KMS-11 (cell line): Measurements from ENCODE around the gene TBC1D22B.
"Not testable (repeated sequence)": the region's sequence is repeated elsewhere in the genome, so short reads cannot be mapped to it uniquely, and the experiment has no call there.

Experiments used
- H2AFZ ChIP-seq: fragments of 200-600 bp; sonication (generic); 2 replicates; pipeline ENCODE4 v1.6.1; 2016; ENCODE audit warnings: antibody characterized with exemption, mixed run types, low read depth
- H3K27ac ChIP-seq: fragments of 200-600 bp; sonication (generic); 2 replicates; pipeline ENCODE4 v1.6.1; 2016; ENCODE audit warnings: mild to moderate bottlenecking, mixed run types
- H3K27me3 ChIP-seq: fragments of 200-600 bp; sonication (generic); 2 replicates; pipeline ENCODE4 v1.6.1; 2017; ENCODE audit warnings: mild to moderate bottlenecking, low read depth, mixed run types, moderate library complexity; ENCODE audit not compliant: insufficient read depth
- H3K36me3 ChIP-seq: fragments of 200-600 bp; sonication (generic); 2 replicates; pipeline ENCODE4 v1.6.1; 2017; ENCODE audit warnings: mild to moderate bottlenecking, mixed run types; ENCODE audit not compliant: insufficient read depth
- H3K4me1 ChIP-seq: fragments of 200-600 bp; sonication (generic); 2 replicates; pipeline ENCODE4 v1.6.1; 2016; ENCODE audit warnings: mild to moderate bottlenecking, low read depth, mixed run types; ENCODE audit not compliant: poor library complexity, severe bottlenecking
- H3K4me2 ChIP-seq: fragments of 200-600 bp; sonication (generic); 2 replicates; pipeline ENCODE4 v1.7.0; 2016; ENCODE audit warnings: mild to moderate bottlenecking, mixed run types
- H3K4me3 ChIP-seq: fragments of 200-600 bp; sonication (generic); IDR thresholded peaks from 2 replicates; pipeline ENCODE4 v1.6.1; 2017; ENCODE audit warnings: low read depth, low read length, mixed read lengths; ENCODE audit not compliant: insufficient read depth
- H3K79me2 ChIP-seq: fragments of 200-600 bp; sonication (generic); 2 replicates; pipeline ENCODE4 v1.6.1; 2016; ENCODE audit warnings: low read depth, mixed run types; ENCODE audit not compliant: insufficient read depth
- H3K9ac ChIP-seq: fragments of 200-600 bp; sonication (generic); 2 replicates; pipeline ENCODE4 v1.6.1; 2016; ENCODE audit warnings: mild to moderate bottlenecking, mixed run types
- H4K20me1 ChIP-seq: fragments of 200-600 bp; sonication (generic); 2 replicates; pipeline ENCODE4 v1.6.1; 2016; ENCODE audit warnings: mild to moderate bottlenecking, mixed run types; ENCODE audit not compliant: insufficient read depth
- TF ChIP-seq, protein P1 (sequence below): fragments of 200-600 bp; sonication (generic); conservative IDR thresholded peaks from 2 replicates; pipeline ENCODE4 v1.6.1; 2017; ENCODE audit warnings: low read depth, mild to moderate bottlenecking, antibody characterized with exemption, low read length, moderate library complexity, mixed read lengths

The TBC1D22B gene

DNA sequence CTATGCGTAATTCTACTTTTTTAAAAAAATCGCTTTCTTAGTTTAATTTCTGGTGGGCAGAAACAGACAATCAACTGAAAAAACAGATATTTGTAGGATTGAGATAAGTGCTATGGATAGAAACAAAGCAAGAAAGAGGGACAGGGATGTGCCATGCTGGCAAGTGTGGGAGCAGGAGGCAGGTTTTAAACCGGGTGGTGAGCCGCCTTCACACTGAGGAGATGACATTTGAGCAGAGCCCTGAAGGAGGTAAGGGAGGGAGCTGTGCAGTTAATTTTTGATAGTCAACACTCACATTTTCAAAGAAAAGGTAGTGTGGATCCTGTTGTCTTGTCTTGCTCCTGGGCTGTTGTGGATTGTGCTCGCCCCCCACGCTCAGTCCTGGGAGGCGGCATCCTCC is 47.2 kb downstream of the TBC1D22B start:
- no peak overlapping the region for H3K4me3 ChIP-seq
- peaks cover 51% of the 10 kb centered on the region for H3K4me1 ChIP-seq
- no peak overlapping the region for H2AFZ ChIP-seq
- H3K9ac ChIP-seq: no peak overlapping the region
- TF ChIP-seq, protein P1, sequence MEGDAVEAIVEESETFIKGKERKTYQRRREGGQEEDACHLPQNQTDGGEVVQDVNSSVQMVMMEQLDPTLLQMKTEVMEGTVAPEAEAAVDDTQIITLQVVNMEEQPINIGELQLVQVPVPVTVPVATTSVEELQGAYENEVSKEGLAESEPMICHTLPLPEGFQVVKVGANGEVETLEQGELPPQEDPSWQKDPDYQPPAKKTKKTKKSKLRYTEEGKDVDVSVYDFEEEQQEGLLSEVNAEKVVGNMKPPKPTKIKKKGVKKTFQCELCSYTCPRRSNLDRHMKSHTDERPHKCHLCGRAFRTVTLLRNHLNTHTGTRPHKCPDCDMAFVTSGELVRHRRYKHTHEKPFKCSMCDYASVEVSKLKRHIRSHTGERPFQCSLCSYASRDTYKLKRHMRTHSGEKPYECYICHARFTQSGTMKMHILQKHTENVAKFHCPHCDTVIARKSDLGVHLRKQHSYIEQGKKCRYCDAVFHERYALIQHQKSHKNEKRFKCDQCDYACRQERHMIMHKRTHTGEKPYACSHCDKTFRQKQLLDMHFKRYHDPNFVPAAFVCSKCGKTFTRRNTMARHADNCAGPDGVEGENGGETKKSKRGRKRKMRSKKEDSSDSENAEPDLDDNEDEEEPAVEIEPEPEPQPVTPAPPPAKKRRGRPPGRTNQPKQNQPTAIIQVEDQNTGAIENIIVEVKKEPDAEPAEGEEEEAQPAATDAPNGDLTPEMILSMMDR: no peak
- no peaks in the 10 kb centered on the region for H4K20me1 ChIP-seq
- H3K79me2 ChIP-seq: no peaks in the 10 kb centered on the region
- H3K36me3 ChIP-seq: no peaks in the 10 kb centered on the region
- no peaks in the 10 kb centered on the region for H3K27me3 ChIP-seq
- no peak overlapping the region for H3K27ac ChIP-seq
- H3K4me2 ChIP-seq: no peak overlapping the region

DNA sequence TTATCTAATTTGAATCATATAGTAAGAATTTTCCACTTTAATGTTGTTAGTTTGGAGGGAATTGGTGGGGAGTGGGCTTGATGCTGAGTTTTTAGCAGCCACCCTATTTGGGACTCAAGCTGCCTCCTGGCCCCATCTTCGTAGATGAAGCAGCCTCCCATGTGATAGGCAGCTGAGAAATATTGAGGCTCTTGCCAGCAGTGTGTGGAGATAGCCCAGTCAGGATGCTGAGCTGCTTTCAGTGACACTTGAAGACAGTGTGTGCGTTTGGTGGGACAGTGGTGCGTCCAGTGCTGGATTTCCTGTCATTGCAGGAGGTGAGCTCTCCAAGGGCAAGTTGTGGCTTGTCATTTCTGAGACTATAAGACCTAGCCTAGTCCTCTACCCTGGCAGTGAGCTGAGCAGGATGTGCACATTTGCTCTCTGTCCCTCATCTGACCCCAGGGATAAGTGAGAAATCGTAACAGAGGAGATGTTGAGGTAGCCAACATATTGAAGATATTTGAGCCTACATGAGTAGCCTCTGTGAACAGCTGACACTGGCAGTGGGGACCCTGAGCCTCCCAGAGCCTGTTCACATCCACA is 48.4 kb downstream of the TBC1D22B start:
- peaks cover 51% of the 10 kb centered on the region for H3K4me1 ChIP-seq
- H2AFZ ChIP-seq: no peak overlapping the region
- H4K20me1 ChIP-seq: no peaks in the 10 kb centered on the region
- no peaks in the 10 kb centered on the region for H3K27me3 ChIP-seq
- peak overlapping the region; percentile 52 for H3K4me2 ChIP-seq
- H3K4me3 ChIP-seq: no peak overlapping the region
- H3K36me3 ChIP-seq: no peaks in the 10 kb centered on the region
- no peaks in the 10 kb centered on the region for H3K79me2 ChIP-seq
- TF ChIP-seq, protein P1: no peak
- H3K27ac ChIP-seq: 0 out of 2 replicates have a peak overlapping the region, but pooled peaks have one; percentile 28
- no peak overlapping the region for H3K9ac ChIP-seq

DNA sequence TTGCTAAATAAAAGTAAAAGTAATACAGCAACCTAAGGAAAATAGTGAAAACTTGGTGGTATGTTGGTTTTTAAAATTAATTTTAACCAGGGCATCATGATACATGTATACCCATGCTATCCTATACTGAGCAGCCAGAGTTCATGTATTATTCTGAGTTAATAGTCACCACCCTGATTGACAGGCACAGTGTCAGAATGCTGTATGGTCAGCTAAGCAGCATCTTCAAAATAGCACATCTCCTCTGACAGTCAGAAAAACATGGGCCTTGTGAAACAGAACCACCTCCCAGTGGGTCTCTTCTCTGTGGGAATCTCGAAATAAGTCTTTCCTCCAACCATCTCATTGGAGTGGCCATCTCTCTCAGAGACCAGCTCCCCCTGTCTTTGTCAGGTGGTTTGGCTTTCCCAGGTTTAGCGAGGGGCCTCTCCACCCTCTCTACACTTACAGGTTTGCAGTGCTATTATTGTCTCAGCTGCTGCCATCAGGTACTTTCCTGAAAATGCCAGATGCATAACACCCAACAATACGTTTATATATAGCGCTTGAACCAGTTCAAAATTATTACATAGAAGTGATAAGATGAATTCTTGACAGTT is 49.2 kb downstream of the TBC1D22B start:
- Histone ChIP-seq H3K4me3 (no peak overlapping the region), H3K79me2 (no peaks in the 10 kb centered on the region), H3K27me3 (no peaks in the 10 kb centered on the region), H2AFZ (no peak overlapping the region), H3K4me1 (peaks cover 55% of the 10 kb centered on the region), H3K27ac (peak overlapping the region; percentile 28; the same call in 1 of the 2 replicates), H3K4me2 (peak overlapping the region; percentile 52), H3K9ac (no peak overlapping the region), H4K20me1 (no peaks in the 10 kb centered on the region), H3K36me3 (no peaks in the 10 kb centered on the region)
- TF ChIP-seq, protein P1: peak; percentile 25; the same call in 1 of the 2 replicates

DNA sequence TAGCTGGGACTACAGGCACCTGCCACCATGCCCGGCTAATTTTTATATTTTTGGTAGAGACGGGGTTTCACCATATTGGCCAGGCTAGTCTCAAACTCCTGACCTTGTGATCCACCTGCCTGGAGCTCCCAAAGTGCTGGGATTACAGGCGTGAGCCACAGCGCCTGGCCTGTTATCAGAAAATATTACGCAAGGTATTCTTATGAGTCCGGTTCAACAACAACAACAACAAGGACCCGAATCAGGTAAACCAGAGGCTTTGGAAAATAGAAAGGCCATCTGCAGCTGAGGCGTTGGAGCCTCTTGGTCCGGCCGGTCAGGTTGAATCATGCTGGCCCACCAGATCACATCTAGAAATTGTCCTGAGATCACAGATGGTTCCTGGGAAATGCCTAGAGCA is 49.9 kb downstream of the TBC1D22B start:
- H3K4me3 ChIP-seq, H3K36me3 ChIP-seq, H3K27ac ChIP-seq, H3K9ac ChIP-seq, H3K27me3 ChIP-seq, H4K20me1 ChIP-seq, H3K79me2 ChIP-seq, H2AFZ ChIP-seq: not testable (repeated sequence)
- Histone ChIP-seq H3K4me2 (peak overlapping the region; percentile 52; the same call in 1 of the 2 replicates), H3K4me1 (peaks cover 55% of the 10 kb centered on the region)

DNA sequence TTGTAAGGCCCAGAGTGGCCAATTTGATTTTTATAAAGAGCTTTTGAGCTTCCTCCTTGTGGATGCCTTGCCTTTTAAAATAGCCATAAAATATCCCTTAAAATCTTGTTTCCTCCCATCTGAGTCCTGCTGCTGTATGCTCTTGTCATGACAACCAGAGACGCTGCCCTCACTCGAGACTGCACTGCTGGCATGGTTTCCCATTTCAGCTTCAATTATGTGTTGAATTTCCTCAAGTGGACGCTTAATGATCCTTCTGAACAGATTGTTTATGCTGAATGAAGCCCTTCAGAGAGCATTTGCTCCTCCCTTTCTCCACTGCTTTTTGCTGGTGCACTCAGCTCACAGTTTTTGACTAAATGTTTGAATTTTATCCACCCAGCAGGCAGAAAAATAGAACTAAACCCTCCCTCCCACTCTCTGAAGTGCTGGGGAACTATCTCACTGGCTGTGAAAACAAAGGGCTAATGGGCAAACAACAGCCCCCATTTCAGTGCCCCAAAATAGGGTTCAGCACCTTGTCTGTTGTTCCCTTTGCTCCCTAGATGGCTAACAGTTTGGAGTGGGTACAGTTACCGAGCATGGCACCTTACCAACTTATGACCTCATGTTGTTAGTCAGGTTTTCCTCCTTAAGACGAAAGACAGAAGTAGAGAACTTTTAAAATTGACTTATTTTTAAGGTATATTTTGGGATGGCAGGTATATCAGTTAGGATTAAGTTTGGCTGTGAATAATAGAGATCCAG is 50.7 kb downstream of the TBC1D22B start:
- Histone ChIP-seq H3K4me1 (peaks cover 55% of the 10 kb centered on the region), H3K79me2 (no peaks in the 10 kb centered on the region), H4K20me1 (no peaks in the 10 kb centered on the region), H3K27ac (no peak overlapping the region), H3K27me3 (no peaks in the 10 kb centered on the region), H3K36me3 (no peaks in the 10 kb centered on the region), H3K9ac (no peak overlapping the region), H3K4me3 (no peak overlapping the region), H2AFZ (no peak overlapping the region), H3K4me2 (no peak overlapping the region; the same call in 1 of the 2 replicates)
- TF ChIP-seq, protein P1: no peak
